HCT116 (cell line): Measurements from ENCODE around the gene OR8U1.

Experiments
- CEBPB ChIP-seq: IDR thresholded peaks from 2 replicates; pipeline ENCODE4 v1.6.1; 2012; ENCODE audit warnings: low read depth
- EGR1 ChIP-seq: IDR thresholded peaks from 2 replicates; pipeline ENCODE4 v1.6.1; 2012; ENCODE audit warnings: low read depth
- EZH2 ChIP-seq: fragments of 200-600 bp; sonication (generic); IDR thresholded peaks from 2 replicates; pipeline ENCODE4 v1.6.1; 2017; ENCODE audit warnings: antibody characterized with exemption, mixed run types
- POLR2A ChIP-seq: IDR thresholded peaks from 2 replicates; pipeline ENCODE4 v1.7.0; 2011; ENCODE audit warnings: borderline replicate concordance; ENCODE audit not compliant: insufficient read depth, insufficient read length; ENCODE audit errors: extremely low read depth
- RAD21 ChIP-seq: IDR thresholded peaks from 2 replicates; pipeline ENCODE4 v1.6.1; 2012; ENCODE audit warnings: low read depth, mild to moderate bottlenecking
- REST ChIP-seq: IDR thresholded peaks from 2 replicates; pipeline ENCODE4 v1.6.1; 2012; ENCODE audit warnings: low read depth
- SIN3A ChIP-seq: IDR thresholded peaks from 2 replicates; pipeline ENCODE4 v1.6.1; 2012; ENCODE audit warnings: low read depth
- ZFX ChIP-seq: fragments of 450-650 bp; IDR thresholded peaks from 2 replicates; pipeline ENCODE4 v1.6.1; 2017
- TF ChIP-seq, protein P1 (sequence below), 3 experiments: fragments of 200-600 bp in 1 of 3; sonication (generic) in 1 of 3; IDR thresholded peaks in 2 of 3; conservative IDR thresholded peaks in 1 of 3; 2 replicates each; pipeline ENCODE4 v1.5.1; 2012 to 2017; ENCODE audit warnings: low read depth in 2 of 3, low read length in 2 of 3, antibody characterized with exemption in 1 of 3, borderline replicate concordance in 1 of 3, control low read depth in 1 of 3, mild to moderate bottlenecking in 1 of 3, mixed read lengths in 1 of 3, mixed run types in 1 of 3, moderate library complexity in 1 of 3; ENCODE audit not compliant: insufficient read depth in 1 of 3

DNA sequence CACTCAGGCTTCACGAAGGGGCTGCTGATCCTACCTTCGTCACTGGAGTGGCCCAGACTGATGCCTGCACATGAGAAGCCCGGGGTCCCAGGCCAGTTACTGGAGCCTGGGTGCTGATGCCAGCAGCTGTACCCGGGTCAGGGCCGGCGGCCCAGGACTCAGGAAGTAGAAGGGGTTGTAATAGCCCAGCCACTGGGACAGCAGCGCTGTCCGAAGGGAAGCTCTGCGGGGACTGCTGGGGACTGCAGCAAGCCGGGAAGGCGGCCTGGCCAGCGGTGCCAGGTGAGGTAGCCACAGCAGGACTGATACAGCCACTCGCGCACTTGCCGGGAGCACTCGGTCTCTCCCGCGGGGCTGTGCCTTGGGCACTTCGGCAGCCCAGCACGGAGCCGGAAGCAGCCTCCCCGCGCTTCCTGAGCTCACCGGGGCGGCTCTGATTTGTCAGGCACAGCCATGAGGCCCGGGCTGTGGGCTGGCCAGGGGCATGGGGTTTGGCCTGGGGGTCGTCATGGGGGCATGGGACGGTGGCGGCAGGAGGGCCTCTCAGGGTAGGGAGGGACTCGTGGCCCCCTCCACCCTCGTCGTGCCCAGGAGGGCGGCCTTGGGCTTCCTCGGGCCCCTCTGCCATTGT lies 43.4 kb upstream of the OR8U1 start:
- TF ChIP-seq EZH2: no peak
- TF ChIP-seq ZFX: no peak
- TF ChIP-seq, protein P1, sequence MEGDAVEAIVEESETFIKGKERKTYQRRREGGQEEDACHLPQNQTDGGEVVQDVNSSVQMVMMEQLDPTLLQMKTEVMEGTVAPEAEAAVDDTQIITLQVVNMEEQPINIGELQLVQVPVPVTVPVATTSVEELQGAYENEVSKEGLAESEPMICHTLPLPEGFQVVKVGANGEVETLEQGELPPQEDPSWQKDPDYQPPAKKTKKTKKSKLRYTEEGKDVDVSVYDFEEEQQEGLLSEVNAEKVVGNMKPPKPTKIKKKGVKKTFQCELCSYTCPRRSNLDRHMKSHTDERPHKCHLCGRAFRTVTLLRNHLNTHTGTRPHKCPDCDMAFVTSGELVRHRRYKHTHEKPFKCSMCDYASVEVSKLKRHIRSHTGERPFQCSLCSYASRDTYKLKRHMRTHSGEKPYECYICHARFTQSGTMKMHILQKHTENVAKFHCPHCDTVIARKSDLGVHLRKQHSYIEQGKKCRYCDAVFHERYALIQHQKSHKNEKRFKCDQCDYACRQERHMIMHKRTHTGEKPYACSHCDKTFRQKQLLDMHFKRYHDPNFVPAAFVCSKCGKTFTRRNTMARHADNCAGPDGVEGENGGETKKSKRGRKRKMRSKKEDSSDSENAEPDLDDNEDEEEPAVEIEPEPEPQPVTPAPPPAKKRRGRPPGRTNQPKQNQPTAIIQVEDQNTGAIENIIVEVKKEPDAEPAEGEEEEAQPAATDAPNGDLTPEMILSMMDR (IDR thresholded peaks at IDR 0.05 in 2 of 3, conservative IDR thresholded peaks at IDR 0.05 in 1 of 3; ENCODE audit: borderline replicate concordance in 1 of 3, insufficient read depth in 1 of 3, low read depth in 2 of 3, low read length in 2 of 3): no peak
- TF ChIP-seq EGR1: no peak
- TF ChIP-seq RAD21: no peak
- TF ChIP-seq POLR2A: no peak
- no peak for TF ChIP-seq CEBPB
- no peak for TF ChIP-seq REST
- no peak for TF ChIP-seq SIN3A
